Glomerular endothelial cell (primary cell): Measurements from ENCODE around the gene COL4A1. TPM values are rescaled to one million over a fixed set of nuclear protein-coding genes. Genes with fewer than 3 reads are reported as not detected.

Experiments
- DNase-seq: peaks from one replicate; pipeline ENCODE4 v3.0.0-alpha.2; 2011; ENCODE audit warnings: low read depth, low spot score; ENCODE audit errors: extremely low read depth
- total RNA-seq: library from RNA; depleted of rRNA; stranded (reverse); fragments of >200 nt; gene quantifications from 2 replicates; pipeline ENCODE4 v1.2.3, GENCODE V29; 2015

Gene COL4A1
- total RNA-seq, 1 donor from 2014 or later, result 4,558 TPM

GRCh38 chr13:110297766-110298504, 9.0 kb downstream of the COL4A1 start:
- DNase-seq, result no peak

- DNase-seq, result no peak
Measured at GRCh38 chr13:110297011-110297410, 9.9 kb downstream of the COL4A1 start.

- DNase-seq, result no peak
Measured at GRCh38 chr13:110294622-110295021, 12.3 kb downstream of the COL4A1 start.

- no peak for DNase-seq
Measured at GRCh38 chr13:110294146-110294545, 12.8 kb downstream of the COL4A1 start.

GRCh38 chr13:110293649-110294048, 13.3 kb downstream of the COL4A1 start:
- no peak for DNase-seq

- DNase-seq, result no peak
Measured at GRCh38 chr13:110293037-110293436, 13.9 kb downstream of the COL4A1 start.

GRCh38 chr13:110291286-110291685, 15.7 kb downstream of the COL4A1 start:
- DNase-seq, result no peak

GRCh38 chr13:110290826-110291225, 16.1 kb downstream of the COL4A1 start:
- no peak for DNase-seq

GRCh38 chr13:110290153-110290552, 16.8 kb downstream of the COL4A1 start:
- DNase-seq, result no peak

- no peak for DNase-seq
Measured at GRCh38 chr13:110289661-110290060, 17.3 kb downstream of the COL4A1 start.

- no peak for DNase-seq
Measured at GRCh38 chr13:110289174-110289573, 17.8 kb downstream of the COL4A1 start.

GRCh38 chr13:110286833-110287819, 19.8 kb downstream of the COL4A1 start:
- no peak for DNase-seq

GRCh38 chr13:110285991-110286832, 20.7 kb downstream of the COL4A1 start:
- DNase-seq, result no peak

- DNase-seq, result no peak
Measured at GRCh38 chr13:110284779-110285484, 22.0 kb downstream of the COL4A1 start.

GRCh38 chr13:110283736-110284517, 23.0 kb downstream of the COL4A1 start:
- DNase-seq, result no peak

GRCh38 chr13:110282316-110282841, 24.6 kb downstream of the COL4A1 start:
- DNase-seq, result no peak

- no peak for DNase-seq
Measured at GRCh38 chr13:110281736-110282135, 25.2 kb downstream of the COL4A1 start.

GRCh38 chr13:110280985-110281688, 25.8 kb downstream of the COL4A1 start:
- DNase-seq, result no peak
